IMR-90 (cell line): ENCODE results near the gene USP32.

ENCODE experiments used
- CEBPB ChIP-seq: IDR thresholded peaks from 2 replicates; pipeline ENCODE4 v1.6.1; 2012; ENCODE audit warnings: low read depth, low read length, improper control_type of control experiment
- CTCF ChIP-seq: conservative IDR thresholded peaks from 2 replicates; pipeline ENCODE4 v1.5.1; 2012; ENCODE audit warnings: mild to moderate bottlenecking, low read depth, low read length, improper control_type of control experiment
- MAZ ChIP-seq: IDR thresholded peaks from 2 replicates; pipeline ENCODE4 v1.6.1; 2012; ENCODE audit warnings: low read depth, mild to moderate bottlenecking, low read length, improper control_type of control experiment, moderate library complexity, borderline replicate concordance
- RAD21 ChIP-seq: IDR thresholded peaks from 2 replicates; pipeline ENCODE4 v1.6.1; 2012; ENCODE audit warnings: low read length, improper control_type of control experiment
- RFX5 ChIP-seq: IDR thresholded peaks from 2 replicates; pipeline ENCODE4 v1.8.0; 2012; ENCODE audit warnings: low read depth, mild to moderate bottlenecking, low read length, moderate library complexity
- SMC3 ChIP-seq: fragments of 150-350 bp; IDR thresholded peaks from 2 replicates; pipeline ENCODE4 v1.6.1; 2016; ENCODE audit warnings: low read depth, mild to moderate bottlenecking, antibody characterized with exemption, low read length, moderate library complexity

- TF ChIP-seq CTCF (no peak), MAZ (no peak), SMC3 (no peak), RAD21 (no peak), CEBPB (no peak), RFX5 (no peak)
These were observed 144.0 kb downstream of the USP32 start for GRCh38 chr17:60247836-60248461.
